ENCODE measurements around the gene INPP4A. TPM values are rescaled to one million over a fixed set of nuclear protein-coding genes. Genes with fewer than 3 reads are reported as not detected.

Gene INPP4A
- polyA plus RNA-seq, 1 donor from 2014 or later: 51.4 TPM

GRCh38 chr2:98614024-98614739 lies 169.5 kb downstream of the INPP4A start:
- H3K27ac ChIP-seq (ENCODE audit: low read length): no peak overlapping the region
- H3K79me2 ChIP-seq (replicated peaks; ENCODE audit: insufficient read depth, low read length): peaks cover 25% of the 10 kb centered on the region
- no peaks in the 10 kb centered on the region for H3K27me3 ChIP-seq (ENCODE audit: insufficient read depth, low read depth, low read length)
- H3K9me2 ChIP-seq (ENCODE audit: insufficient read depth, low read length): no peaks in the 10 kb centered on the region
- peaks cover 7% of the 10 kb centered on the region for H3K36me3 ChIP-seq (ENCODE audit: insufficient read depth, low read length)
- no peaks in the 10 kb centered on the region for H4K20me1 ChIP-seq (ENCODE audit: insufficient read depth)
- no peaks in the 10 kb centered on the region for H3K9me3 ChIP-seq (ENCODE audit: low read length)
- no peak overlapping the region for H3K9ac ChIP-seq (ENCODE audit: low read length)
- H3K4me2 ChIP-seq (ENCODE audit: low read length): no peak overlapping the region
- no peaks in the 10 kb centered on the region for H3F3A ChIP-seq (ENCODE audit: insufficient read depth, low read length, poor library complexity, severe bottlenecking)
- no peak overlapping the region for H3K4me3 ChIP-seq (ENCODE audit: low read length)
- TF ChIP-seq POLR2AphosphoS5 (IDR thresholded peaks at IDR 0.05) (no peak), MXI1 (conservative IDR thresholded peaks at IDR 0.05; ENCODE audit: poor library complexity, severe bottlenecking) (no peak), TAF1 (IDR thresholded peaks at IDR 0.05; ENCODE audit: low read depth) (no peak), EP300 (conservative IDR thresholded peaks at IDR 0.05; ENCODE audit: poor library complexity, severe bottlenecking) (no peak), REST (IDR thresholded peaks at IDR 0.05; ENCODE audit: borderline replicate concordance) (no peak), CTCF (IDR thresholded peaks at IDR 0.05; ENCODE audit: poor library complexity, severe bottlenecking) (no peak), EZH2 (IDR thresholded peaks at IDR 0.05; ENCODE audit: borderline replicate concordance, insufficient read depth, low read length, poor library complexity, severe bottlenecking) (no peak), SMC3 (conservative IDR thresholded peaks at IDR 0.05; ENCODE audit: poor library complexity) (no peak)
- H2AFZ ChIP-seq (ENCODE audit: low read depth, low read length): no peak overlapping the region

- H3K9ac ChIP-seq (ENCODE audit: low read length): no peak overlapping the region
- no peak overlapping the region for H3K4me2 ChIP-seq (ENCODE audit: low read length)
- H2AFZ ChIP-seq (ENCODE audit: low read depth, low read length): no peak overlapping the region
- TF ChIP-seq TAF1 (IDR thresholded peaks at IDR 0.05; ENCODE audit: low read depth) (no peak), MXI1 (conservative IDR thresholded peaks at IDR 0.05; ENCODE audit: poor library complexity, severe bottlenecking) (no peak), SMC3 (conservative IDR thresholded peaks at IDR 0.05; ENCODE audit: poor library complexity) (no peak), CTCF (IDR thresholded peaks at IDR 0.05; ENCODE audit: poor library complexity, severe bottlenecking) (no peak), POLR2AphosphoS5 (IDR thresholded peaks at IDR 0.05) (no peak), EP300 (conservative IDR thresholded peaks at IDR 0.05; ENCODE audit: poor library complexity, severe bottlenecking) (no peak), REST (IDR thresholded peaks at IDR 0.05; ENCODE audit: borderline replicate concordance) (no peak), EZH2 (IDR thresholded peaks at IDR 0.05; ENCODE audit: borderline replicate concordance, insufficient read depth, low read length, poor library complexity, severe bottlenecking) (no peak), RAD21 (conservative IDR thresholded peaks at IDR 0.05) (no peak)
- no peak overlapping the region for H3K27ac ChIP-seq (ENCODE audit: low read length)
- no peaks in the 10 kb centered on the region for H4K20me1 ChIP-seq (ENCODE audit: insufficient read depth)
- H3K27me3 ChIP-seq (ENCODE audit: insufficient read depth, low read depth, low read length): no peaks in the 10 kb centered on the region
- H3K9me2 ChIP-seq (ENCODE audit: insufficient read depth, low read length): no peaks in the 10 kb centered on the region
- peaks cover 7% of the 10 kb centered on the region for H3K36me3 ChIP-seq (ENCODE audit: insufficient read depth, low read length)
- H3K79me2 ChIP-seq (replicated peaks; ENCODE audit: insufficient read depth, low read length): peaks cover 12% of the 10 kb centered on the region
- H3K9me3 ChIP-seq (ENCODE audit: low read length): no peaks in the 10 kb centered on the region
- H3F3A ChIP-seq (ENCODE audit: insufficient read depth, low read length, poor library complexity, severe bottlenecking): no peaks in the 10 kb centered on the region
- no peak overlapping the region for H3K4me3 ChIP-seq (ENCODE audit: low read length)
These were observed 170.8 kb downstream of the INPP4A start for GRCh38 chr2:98615481-98615880.
